NCI-H1436 (cell line): ENCODE results near the gene MAP4K4.

Experiments used
- DNase-seq: peaks from one replicate; lab custom pipeline; 2025; lab: John Stamatoyannopoulos, UW

Gene MAP4K4

GRCh38 chr2:101812226-101812625 is 114.7 kb downstream of the MAP4K4 start:
- DNase-seq, result no peak

DNA sequence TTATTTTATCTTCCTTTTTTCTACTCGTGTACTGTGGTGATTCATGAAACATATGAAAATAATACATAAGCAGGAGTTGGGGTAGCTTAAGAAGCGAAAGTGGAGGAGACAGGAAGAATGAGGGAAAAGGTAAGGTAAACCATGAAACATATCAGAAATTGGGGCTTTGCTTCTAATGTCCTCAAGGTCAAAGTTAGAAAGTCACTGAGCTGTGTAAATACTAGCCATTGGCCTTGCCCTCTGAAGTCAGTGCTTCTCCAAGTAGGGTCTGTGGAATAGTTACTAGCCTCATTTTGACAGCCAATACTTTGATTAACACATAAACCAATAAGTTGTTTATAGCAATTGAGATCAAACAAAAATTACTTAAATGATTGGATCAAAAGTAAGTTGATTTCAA is 117.2 kb downstream of the MAP4K4 start:
- DNase-seq, result no peak

DNA sequence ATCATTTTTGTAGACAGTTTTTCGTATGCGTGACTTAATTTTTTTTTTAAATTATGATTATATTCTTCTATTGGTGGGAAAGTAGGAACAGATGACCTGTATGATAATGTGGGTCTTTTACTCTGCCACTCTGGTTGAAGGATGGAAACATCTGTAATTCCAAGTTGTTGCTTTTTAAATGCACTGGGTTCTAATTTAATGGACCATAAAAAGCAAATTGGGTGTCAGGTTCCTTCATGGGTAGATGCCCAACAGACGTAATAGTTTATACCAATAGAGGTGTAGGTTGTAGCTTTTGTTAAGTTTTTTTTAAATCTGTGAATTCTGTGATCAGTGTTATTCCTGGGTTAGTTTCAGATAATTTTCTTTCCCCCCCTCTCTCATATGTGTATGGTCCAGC is 117.6 kb downstream of the MAP4K4 start:
- no peak for DNase-seq

- DNase-seq, result no peak
Observed at GRCh38 chr2:101815739-101816391, 118.4 kb downstream of the MAP4K4 start.

DNA sequence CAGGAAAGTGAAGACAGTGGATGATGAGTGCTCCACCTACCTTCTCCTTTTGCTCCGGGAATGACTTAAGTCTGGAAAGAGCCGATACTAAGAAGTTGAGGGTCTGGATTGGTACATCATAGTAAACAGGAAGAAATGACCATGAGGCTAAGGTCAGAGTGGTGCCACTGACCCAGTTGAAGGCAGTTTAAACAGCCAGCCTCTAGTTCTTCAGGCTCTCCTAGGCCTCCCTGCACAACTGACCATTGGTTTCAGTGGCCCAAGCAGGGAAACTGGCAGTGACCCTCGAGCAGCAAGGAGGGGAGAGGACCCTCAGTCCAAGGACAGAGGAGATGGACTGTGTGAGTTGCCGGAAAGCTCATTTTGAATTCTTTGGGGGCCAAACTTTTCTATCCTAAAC is 119.1 kb downstream of the MAP4K4 start:
- no peak for DNase-seq

GRCh38 chr2:101817481-101817880 is 120.0 kb downstream of the MAP4K4 start:
- DNase-seq, result no peak

GRCh38 chr2:101818531-101819451 is 121.3 kb downstream of the MAP4K4 start:
- DNase-seq, result no peak

DNA sequence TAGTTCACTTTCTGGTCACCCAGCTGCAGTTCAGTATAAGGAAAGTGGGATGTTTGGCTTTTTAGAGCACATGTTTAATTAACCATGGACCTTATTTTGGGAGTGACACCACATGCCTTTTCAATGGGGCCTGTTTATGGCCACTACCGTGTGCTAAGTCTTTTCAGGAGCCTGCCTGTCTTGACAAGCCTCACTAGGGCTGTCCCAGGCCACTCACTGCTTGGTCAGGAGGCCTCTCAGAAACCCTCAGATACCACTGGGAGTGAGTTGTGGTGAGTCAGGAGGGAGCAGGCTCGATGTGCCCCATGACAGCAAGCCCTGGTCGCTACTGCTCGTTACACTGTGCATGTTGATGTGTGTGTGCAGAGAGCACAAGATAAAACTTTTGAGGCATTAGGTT is 123.0 kb downstream of the MAP4K4 start:
- no peak for DNase-seq

DNA sequence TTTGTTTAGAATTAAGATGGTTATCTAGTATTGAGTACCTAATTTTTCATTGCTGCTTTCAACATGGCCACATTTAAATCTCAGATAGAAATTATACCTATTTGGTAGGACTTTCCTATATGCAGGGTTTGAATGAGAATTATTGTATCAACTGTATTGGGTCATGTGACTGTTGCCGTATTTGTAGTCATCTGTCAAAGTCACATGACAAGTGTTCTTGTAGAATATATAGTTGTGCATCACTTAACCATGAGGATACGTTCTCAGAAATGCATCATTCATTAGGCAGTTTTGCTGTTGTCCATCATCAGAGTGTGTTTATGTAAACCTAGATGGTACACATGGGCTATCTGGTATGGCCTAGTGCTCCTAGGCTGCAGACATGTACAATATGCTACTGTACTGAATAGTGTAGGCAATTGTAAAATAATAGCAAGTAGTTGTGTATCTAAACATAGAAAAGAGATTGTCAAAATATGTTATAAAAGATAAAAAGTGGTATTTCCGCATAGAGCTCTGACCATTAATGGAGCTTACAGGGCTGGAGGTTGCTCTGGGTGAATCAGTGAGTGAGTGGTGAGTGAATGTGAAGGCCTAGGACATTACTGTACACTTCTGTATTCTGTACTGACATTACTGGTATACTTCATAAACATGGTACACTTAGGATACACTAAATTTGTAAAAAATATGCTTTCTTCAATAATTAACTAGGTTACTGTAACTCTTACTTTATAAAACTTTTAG is 123.7 kb downstream of the MAP4K4 start:
- DNase-seq, result no peak

GRCh38 chr2:101821828-101822458 is 124.4 kb downstream of the MAP4K4 start:
- no peak for DNase-seq

GRCh38 chr2:101823347-101823791 is 125.9 kb downstream of the MAP4K4 start:
- DNase-seq, result no peak

GRCh38 chr2:101823859-101824258 is 126.4 kb downstream of the MAP4K4 start:
- DNase-seq, result no peak

DNA sequence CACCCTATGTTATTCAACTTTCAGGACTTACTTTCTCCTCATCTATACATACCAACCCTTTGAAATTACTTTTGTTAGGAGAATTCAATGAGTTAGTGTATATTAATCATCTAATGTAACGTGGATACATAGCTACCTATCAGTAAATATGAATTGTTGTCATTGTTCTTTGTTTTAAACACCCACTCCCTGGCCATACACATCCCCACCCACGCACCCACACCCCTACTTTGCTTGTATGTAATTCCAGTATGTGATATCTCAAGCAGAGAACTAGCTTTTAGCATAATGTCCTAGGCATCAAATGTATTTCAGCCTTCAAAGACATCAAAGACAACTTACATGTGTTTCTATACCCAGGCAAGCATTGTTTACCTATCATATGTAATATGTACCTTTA is 129.2 kb downstream of the MAP4K4 start:
- no peak for DNase-seq

GRCh38 chr2:101827246-101827645 is 129.7 kb downstream of the MAP4K4 start:
- no peak for DNase-seq

- no peak for DNase-seq
Observed at GRCh38 chr2:101828257-101828656, 130.8 kb downstream of the MAP4K4 start.

- DNase-seq, result no peak
Observed at GRCh38 chr2:101828673-101829334, 131.3 kb downstream of the MAP4K4 start.

DNA sequence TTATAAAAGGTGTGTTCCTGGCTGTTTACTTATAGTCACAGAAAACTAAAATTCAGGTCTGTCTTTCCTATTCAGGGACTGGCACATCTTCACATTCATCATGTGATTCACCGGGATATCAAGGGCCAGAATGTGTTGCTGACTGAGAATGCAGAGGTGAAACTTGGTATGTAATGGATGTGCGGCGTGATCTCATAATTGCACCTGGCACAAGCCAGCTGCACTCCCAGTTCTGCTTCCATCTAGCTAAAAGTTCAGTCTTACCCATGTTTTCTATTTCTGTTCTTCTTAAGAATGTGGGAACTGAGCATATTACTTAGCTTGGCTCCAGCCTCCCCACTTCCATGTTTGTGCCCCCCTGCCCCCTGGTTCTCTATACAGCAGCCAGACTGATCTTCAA is 131.9 kb downstream of the MAP4K4 start:
- DNase-seq, result no peak

- DNase-seq, result no peak
Observed at GRCh38 chr2:101830146-101830545, 132.6 kb downstream of the MAP4K4 start.

GRCh38 chr2:101830555-101830954 is 133.0 kb downstream of the MAP4K4 start:
- no peak for DNase-seq

- DNase-seq, result peak; percentile 25
Observed at GRCh38 chr2:101831351-101831865, 133.9 kb downstream of the MAP4K4 start.

- no peak for DNase-seq
Observed at GRCh38 chr2:101832114-101832513, 134.6 kb downstream of the MAP4K4 start.
